NCI-H1092 treated with DMSO at 0.1 percent for 48 hours (cell line): ENCODE results near the gene RPL31.

Experiments
- DNase-seq: peaks from one replicate; lab custom pipeline; 2025; lab: John Stamatoyannopoulos, UW

Gene RPL31

DNA sequence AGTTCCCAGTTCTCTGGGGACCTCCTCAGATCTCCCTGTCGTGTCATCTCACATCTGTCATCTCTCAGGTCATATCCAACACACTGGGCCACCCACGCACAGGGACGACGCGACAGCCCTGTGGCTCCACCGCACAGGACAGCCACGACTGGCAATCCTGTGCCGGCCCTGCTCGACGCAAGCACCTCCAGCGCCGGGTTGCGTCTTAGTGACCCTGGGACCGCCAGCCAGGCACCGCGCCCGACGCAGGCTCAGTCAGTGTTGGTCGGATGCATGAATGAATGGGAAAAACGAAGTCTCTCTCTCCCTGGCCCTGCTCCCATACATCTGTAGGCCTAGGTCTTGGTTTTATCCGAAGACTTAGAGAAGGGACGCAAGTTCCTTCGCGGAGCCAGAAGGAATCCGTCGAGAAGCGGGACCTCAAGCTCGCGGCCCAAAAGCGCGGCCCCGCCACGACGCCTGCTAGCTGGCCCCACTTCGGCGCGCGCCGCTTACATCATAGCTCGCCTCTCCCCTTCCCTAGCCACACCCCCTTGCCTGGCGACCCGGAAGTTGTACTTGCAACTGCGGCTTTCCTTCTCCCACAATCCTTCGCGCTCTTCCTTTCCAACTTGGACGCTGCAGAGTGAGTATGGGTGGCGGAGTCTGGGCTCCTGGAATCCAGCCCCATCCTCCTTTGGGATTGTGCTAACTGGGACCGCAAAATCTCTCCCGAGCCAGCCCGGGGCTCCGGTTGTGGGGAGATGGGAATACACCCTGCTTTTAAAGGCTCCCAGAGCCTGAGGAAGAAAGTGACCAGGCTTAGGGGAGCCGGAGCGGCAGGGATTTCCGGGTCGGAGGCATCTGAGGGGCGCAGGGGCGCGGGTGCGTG, at the start of gene RPL31:
Gene RPL31 (plus strand): TSS at position 599 of the 871 bp plus-strand sequence. CDS start 413 bp downstream, outside the sequence.
- peak; percentile 70 for DNase-seq

- DNase-seq, result no peak
Observed at GRCh38 chr2:100952512-100952911, 49.6 kb upstream of the RPL31 start.

- no peak for DNase-seq
Observed at GRCh38 chr2:100953406-100954043, 48.6 kb upstream of the RPL31 start.

GRCh38 chr2:100954044-100954420, 48.1 kb upstream of the RPL31 start:
- no peak for DNase-seq

- no peak for DNase-seq
Observed at GRCh38 chr2:100955226-100955625, 46.9 kb upstream of the RPL31 start.

- no peak for DNase-seq
Observed at GRCh38 chr2:100956081-100956480, 46.0 kb upstream of the RPL31 start.

DNA sequence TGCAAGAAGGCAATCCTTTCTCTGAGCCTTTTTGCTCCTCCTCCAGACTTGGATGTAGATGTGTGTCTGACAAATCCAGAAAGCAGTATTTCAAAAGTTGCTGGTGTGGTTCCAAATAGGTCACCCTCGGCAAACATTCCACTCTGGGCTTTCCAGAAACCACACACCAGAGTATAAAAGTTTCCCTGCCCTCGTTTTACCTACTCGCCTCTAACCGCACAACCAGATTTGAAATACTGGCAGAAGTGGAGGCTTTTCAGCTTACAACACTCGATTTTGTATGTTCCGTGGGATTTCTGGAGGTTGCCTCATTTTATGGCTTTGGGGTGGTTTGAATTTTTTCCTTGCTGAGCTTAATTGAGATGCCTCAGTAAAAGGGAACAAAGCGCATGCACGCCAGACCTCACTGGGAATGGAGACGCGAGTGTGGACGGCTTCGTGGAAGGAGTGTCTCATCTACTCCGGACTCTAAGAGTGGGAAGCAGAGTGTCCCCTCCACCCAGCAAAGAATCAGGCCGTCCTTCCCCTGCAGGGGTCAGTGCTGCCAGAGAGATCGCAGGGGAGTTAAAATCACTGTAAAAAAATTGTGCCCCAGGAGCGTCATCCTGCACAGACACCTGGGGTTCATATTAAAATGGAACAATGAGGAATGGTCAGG, 44.0 kb upstream of the RPL31 start:
- DNase-seq, result no peak

GRCh38 chr2:100959225-100959880, 42.7 kb upstream of the RPL31 start:
- DNase-seq, result no peak

GRCh38 chr2:100960688-100961087, 41.4 kb upstream of the RPL31 start:
- no peak for DNase-seq

GRCh38 chr2:100962366-100963025, 39.6 kb upstream of the RPL31 start:
- DNase-seq, result no peak

- DNase-seq, result no peak
Observed at GRCh38 chr2:100963026-100963375, 39.1 kb upstream of the RPL31 start.

- DNase-seq, result no peak
Observed at GRCh38 chr2:100964222-100964621, 37.9 kb upstream of the RPL31 start.

DNA sequence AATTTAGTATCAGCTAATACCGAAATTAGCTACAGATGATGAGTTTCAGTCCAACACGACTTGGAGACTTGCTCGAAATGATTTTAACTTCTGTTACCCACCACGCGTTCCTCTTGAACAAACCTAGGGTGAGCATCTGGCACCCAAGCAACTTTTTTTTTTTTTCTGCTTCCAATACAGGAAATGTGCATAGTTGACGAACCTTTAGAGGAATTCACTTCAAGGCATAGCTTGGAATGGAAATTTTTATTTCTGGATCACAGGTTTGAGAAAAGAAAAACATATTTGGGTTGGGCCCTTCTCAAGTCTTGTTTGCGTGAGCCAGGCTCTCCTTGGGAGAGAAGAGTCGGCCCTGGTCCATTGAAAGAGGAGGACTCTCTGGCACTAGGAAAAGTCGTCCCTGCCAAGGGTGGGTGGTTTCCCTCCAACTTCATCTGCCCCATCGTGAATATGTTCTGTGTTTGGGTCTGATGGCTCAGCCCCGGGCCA, 37.4 kb upstream of the RPL31 start:
- DNase-seq, result no peak

DNA sequence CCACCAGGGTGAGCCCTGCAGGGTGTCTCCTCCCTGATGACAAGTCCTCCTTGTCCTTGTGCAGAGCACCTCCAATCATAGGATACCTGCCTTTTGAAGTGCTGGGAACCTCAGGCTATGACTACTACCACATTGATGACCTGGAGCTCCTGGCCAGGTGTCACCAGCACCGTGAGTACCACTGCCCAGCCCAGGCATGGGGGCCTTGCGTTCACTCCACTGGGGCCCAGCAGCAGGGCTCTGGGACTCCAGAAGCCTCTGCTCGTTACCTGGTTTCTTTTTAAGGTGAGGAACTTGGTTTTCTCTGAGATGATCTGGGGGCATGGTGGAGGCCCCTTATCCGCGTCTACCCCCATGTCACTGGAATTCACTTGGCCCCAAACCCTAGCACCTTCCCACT, 36.5 kb upstream of the RPL31 start:
- no peak for DNase-seq

DNA sequence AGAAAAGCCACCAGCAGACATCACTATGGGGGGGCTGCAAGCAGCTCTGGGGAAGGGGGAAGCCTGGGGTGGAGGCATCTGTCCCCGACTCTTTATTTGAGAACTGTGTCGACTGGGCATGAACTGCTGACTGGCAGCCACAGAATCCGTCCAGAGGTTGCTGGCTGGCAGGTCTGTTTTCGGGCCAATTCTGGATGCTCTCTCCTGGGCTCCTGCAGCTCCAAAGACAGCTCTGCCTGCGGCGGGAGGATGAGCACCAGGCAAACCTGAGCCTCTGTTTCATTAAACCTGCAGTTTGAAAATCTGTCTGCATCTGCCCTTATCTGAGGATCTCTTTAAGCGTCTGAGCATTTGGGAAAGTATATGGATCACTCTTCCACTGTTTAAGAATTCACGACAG, 34.4 kb upstream of the RPL31 start:
- no peak for DNase-seq

- DNase-seq, result no peak
Observed at GRCh38 chr2:100968146-100969145, 33.6 kb upstream of the RPL31 start.

DNA sequence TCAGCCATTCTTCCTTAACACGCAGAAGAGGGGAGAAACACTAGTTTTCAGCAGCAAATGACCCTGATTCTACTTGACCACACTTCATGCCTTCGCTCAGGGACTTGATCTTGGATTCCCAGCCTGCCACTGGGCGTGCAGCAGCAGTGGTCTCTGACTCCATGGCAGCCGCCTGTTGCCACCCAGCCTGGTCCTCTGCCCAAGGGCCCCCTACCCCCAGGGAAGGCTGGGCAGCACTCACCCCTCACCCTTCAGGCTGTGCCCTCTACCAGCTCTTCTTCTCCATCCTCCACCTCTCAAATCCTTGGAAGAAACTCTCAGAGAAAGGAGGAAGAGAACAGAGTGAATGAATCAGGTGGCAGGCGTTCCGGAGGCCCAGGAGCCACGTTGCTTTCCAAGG, 32.1 kb upstream of the RPL31 start:
- no peak for DNase-seq

- no peak for DNase-seq
Observed at GRCh38 chr2:100971221-100971620, 30.9 kb upstream of the RPL31 start.

DNA sequence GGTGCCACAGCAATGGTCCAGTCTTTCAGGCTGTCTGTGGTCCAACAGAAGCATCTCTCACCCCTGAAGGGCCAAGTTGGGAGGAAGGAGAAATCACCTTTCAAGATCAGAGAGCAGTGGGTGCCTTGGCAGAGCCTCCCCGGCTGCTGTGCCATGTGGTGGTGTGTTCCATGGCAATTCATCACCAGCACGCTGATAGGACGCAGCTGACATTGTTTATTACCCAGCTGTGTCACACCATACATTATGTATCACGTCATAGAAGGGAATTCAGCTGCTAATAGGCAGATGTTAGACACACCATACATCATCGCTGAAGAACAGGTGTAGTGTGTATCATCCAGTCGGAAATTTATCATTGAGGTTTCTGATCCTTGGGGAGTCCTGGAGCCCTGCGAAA, 29.6 kb upstream of the RPL31 start:
- no peak for DNase-seq

DNA sequence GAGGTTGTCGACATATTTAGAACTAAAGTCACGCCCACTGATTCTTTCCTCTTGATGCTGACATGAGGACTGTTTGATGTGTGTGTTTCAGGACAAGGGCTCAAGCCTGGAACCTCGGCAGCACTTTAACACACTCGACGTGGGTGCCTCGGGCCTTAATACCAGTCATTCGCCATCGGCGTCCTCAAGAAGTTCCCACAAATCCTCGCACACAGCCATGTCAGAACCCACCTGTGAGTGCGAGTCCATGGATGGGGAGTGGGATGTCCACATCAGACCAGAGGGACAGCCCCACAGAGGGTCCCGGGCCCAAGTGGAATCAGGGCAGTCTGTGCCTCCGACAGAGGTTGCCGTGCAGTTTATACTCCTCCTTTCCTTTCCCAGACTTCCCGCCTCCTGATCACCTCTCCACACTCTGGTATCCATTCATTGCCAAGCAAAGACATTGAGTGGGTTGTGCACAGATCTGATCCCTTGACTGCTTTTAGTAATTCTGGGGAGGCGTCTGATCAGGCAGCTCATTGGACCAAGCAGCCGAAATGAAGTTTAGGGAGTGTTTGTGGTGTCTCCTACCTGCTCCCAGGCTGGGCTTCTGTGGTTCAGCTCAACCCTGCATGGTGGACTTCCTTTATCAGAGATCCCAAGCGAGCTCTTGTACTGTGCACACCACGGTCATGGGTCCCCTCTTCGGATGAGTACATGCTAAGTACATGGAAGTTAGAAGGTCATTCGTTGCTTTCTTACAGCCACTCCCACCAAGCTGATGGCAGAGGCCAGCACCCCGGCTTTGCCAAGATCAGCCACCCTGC, 27.2 kb upstream of the RPL31 start:
- DNase-seq, result no peak
